ENCODE results near the gene ARID1B.

Gene ARID1B

DNA sequence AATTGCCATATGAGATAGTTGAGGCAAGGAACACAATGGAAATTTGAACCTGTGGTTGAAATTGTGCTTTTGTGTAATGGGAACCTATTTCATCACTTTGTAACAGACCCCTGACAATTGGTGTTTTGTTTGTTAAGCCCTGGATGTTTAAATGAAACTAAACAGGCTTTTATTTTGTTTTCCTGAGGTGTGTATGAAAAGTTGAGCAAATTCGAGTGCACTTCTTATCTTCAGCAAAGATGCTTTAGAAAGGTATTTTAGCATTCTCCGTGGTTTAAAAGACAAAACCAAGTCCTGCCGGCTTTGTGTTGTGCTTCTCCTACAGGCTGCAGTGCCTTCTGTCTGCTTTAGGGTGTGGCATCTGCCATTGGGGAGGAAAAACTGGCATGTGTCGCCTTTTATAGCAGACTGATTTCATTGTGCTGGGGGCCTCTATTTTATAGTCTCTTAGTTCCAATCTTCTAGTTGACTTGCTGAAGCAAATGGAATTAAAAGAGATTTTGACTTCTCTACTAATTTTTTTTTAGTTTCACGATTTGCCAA lies 2.2 kb upstream of the ARID1B start:
- no peak for DNase-seq

DNA sequence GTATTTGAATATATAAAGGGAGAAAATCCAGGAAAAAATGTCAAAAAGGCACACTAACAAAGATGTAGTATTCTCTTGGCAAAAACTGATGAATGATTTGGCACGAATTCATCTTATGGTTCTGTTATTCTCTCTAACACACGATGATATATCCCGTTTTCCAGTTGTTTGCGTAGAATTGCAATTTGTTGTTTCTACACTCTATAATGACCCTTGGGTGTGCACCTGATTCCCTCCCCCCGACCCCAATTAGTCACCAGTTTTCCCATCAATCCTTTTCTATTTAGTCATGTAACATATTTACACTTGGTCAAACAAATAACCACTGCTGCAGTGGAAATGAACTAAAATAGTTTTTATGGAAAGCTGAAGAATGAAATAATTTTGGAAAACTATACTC lies 1.5 kb upstream of the ARID1B start:
- no peak for DNase-seq

DNA sequence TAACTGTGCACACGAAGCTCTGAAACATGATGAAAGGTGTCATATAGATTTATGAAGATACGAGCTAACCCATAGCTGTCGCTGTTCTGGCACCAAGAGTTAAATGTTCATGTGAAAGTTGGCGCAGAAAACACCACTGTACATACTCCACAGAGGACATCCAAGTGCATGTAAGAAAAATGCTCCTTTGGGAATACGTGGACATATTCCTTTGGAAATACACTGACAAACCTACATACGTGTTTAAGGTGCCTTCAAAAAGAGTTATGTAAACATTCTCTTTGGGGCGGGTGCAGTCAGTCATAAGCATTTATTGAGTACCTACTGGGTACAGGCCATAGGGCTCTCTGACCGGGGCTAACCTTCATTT lies 723 bp upstream of the ARID1B start:
- DNase-seq, result peak; percentile 56

DNA sequence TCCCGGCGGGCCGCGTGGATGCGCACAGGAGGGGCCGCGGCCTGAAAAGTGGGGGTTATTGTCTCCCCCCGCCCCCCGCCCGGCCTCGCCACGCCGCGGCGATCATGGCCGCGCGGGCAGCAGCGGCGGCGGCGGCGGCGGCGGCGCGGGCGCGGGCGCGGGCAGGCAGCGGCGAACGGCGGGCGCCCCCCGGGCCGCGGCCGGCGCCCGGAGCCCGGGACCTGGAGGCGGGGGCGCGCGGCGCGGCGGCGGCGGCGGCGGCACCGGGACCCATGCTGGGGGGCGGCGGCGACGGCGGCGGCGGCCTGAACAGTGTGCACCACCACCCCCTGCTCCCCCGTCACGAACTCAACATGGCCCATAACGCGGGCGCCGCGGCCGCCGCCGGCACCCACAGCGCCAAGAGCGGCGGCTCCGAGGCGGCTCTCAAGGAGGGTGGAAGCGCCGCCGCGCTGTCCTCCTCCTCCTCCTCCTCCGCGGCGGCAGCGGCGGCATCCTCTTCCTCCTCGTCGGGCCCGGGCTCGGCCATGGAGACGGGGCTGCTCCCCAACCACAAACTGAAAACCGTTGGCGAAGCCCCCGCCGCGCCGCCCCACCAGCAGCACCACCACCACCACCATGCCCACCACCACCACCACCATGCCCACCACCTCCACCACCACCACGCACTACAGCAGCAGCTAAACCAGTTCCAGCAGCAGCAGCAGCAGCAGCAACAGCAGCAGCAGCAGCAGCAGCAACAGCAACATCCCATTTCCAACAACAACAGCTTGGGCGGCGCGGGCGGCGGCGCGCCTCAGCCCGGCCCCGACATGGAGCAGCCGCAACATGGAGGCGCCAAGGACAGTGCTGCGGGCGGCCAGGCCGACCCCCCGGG lies 637 bp downstream of the ARID1B start:
- peak; percentile 71 for DNase-seq

DNA sequence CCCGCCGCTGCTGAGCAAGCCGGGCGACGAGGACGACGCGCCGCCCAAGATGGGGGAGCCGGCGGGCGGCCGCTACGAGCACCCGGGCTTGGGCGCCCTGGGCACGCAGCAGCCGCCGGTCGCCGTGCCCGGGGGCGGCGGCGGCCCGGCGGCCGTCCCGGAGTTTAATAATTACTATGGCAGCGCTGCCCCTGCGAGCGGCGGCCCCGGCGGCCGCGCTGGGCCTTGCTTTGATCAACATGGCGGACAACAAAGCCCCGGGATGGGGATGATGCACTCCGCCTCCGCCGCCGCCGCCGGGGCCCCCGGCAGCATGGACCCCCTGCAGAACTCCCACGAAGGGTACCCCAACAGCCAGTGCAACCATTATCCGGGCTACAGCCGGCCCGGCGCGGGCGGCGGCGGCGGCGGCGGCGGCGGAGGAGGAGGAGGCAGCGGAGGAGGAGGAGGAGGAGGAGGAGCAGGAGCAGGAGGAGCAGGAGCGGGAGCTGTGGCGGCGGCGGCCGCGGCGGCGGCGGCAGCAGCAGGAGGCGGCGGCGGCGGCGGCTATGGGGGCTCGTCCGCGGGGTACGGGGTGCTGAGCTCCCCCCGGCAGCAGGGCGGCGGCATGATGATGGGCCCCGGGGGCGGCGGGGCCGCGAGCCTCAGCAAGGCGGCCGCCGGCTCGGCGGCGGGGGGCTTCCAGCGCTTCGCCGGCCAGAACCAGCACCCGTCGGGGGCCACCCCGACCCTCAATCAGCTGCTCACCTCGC lies 1.5 kb downstream of the ARID1B start:
- peak; percentile 48 for DNase-seq

DNA sequence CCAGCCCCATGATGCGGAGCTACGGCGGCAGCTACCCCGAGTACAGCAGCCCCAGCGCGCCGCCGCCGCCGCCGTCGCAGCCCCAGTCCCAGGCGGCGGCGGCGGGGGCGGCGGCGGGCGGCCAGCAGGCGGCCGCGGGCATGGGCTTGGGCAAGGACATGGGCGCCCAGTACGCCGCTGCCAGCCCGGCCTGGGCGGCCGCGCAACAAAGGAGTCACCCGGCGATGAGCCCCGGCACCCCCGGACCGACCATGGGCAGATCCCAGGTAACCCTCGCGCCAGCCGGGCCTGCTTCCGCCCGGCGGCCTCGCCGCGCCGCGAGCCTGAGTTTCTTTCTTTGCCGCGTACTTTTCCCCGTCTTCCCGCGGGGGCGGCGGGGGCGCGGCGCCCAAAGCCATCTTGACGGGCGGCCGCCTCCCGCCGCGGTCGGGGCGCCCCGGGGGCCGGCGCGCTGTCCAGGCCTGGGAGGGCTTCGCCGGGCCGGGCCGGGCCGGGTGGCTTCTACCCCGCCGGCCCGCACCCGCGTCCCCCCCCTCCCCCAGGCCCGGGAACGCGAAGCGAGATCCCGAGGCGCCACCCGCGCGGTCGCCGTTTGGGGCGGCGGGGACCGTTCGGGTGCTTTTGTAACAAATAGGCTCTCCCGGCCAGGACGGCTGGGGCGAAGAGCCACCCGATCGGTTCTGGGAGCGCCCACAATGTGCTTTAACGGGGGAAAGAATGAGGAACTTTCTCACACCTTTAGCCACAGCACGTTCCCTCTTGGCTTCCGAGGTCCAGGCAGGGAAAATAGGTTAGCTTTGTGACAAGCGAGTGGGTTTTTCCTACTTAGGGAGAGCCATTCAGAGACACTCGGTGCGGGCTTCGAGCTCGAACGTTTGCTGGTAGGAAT lies 2.3 kb downstream of the ARID1B start:
- DNase-seq, result peak; percentile 42

DNA sequence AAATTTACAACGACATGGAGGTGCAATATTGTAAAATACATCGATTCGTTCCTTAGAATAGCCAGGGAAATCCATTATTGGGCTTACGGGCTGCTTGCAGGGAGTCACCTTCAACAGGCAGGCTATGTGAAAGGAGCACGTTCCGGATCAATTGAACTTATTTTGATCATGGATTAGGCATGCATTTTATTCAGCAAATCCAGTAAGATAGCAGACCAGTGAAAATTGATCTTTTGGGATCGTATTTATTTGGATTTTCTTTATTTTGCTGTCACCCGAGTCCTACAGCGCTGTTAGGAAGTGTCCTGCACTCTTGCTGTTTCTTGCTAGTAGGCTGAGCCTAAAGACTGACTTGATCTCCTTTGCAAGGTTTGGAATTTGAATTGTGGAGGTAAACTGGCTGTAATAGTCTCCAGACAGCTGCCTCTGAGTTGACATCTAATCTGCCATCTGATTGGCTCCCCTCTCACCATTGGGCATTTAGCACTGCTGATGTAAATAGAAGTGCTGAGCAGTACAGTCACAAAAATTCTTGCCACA lies 3.0 kb downstream of the ARID1B start:
- DNase-seq, result peak; percentile 83

DNA sequence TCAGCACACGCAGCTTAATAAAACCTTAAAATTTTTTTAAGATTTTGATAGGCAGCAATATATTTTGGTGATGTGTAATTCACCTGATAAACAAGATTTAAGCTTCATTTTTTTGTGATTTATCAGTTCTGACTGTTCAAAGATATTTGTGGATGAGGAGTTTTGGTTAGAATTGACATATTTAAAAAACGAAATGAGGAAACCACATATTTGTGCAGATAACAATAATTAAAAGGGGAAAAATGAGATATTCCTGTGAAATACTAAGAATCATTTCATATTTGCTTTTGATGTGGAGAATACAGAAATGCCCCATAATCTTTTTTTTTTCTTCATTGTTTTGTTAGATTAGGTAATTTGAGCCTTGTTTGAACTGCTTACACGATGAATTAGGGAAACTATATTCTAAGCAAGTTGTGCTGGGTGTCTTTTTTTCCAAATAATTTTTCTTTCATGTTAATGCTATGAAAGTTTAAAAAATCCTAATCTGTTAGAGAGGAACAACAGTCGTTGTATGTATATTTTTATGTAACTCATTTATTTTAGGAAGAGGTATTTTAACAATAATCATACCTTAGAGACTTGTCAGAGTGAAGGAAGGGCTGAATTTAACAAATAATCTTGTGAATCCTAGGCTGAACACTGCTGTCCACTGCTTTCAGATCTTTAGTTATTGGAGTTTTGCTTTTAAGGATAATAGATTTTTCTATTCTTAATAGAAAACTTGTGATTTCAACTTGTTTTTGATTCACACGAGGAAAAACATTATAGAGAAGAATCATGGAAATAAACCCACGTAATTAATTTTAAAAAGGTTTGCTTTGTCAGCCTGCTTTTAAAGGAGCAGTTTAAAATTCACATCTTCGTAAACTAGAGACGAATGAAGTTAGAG lies 4.0 kb downstream of the ARID1B start:
- no peak for DNase-seq

DNA sequence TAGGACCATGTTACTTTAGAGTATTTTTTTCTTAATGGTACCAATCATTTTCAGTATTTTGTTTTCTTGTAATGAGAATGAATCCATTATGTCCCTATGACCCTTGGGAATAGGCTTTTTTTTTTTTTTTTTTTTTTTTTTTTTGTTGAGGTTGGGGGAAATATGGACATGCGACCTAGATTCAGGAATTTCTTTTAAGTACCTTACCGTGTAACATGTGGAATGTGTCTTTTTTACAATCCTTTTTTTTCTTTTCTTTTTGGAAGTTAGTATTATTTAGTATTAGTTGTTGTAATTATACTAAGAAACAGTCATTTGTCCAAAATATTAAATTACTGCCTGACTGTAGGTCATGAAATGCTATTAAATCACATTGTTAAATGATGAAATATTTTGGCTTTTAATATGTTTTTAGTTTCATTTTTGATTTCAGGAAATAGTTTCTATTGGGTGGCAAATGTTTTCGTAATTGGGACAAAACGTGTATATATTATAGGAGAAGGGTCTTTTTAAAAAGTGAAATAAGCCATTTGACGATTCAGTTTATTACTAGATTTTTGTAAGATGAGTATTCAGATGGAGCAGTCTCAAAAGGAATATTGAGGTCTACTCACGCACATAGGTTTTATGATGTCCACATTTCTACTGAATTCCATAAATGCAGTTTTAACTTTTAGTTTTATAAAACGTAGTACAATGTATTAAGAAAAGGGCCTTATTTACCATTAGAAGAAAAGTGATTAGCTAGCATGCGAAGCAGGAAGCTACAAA lies 4.9 kb downstream of the ARID1B start:
- DNase-seq, result peak; percentile 38

DNA sequence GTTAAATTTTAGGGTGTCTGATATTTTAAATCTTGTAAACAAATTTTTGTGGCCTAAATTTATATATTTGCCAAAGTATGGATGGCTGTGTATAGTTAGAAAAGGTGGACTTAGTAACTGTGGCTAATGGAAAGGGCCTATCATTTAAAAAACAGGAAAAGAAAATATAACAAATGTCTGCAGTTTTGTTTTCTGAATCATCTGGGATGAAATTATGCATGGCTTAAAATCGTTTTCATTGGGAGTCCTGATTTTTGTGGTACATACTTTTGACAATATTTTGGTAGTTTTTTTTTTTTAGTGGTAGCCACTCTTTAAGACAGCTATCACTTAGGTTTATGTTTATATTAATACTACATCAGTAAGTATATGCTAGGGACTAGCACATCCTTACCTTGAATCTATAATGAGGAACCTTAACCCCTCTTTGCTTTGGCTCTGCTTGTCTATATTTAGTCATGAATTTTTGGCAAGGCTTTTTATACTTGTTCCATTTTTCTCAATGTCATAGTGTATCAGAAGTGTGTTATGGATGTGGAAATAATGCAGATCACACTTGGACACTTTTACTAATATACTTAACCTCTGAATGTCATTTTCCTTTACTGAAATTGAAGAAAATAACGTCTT lies 5.6 kb downstream of the ARID1B start:
- DNase-seq, result no peak

DNA sequence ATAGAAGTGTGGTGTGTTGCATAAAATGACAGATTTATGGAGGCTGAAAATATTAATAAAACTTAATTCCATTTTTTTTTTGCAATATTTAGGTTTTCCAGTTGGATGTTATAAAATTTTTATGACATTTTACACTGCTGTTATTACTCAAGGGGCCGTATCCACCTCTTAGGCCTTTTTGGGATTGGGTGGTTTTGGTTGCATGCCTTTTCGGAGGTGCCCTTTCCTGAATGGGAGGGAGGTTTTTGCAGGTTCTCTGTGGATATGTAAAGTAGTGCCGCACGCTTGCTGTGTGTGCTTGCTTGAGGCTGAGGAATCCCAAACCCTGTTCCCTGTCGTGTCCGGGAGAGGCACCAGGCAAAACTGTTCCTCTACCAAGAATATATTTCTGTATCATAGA lies 6.8 kb downstream of the ARID1B start:
- no peak for DNase-seq

DNA sequence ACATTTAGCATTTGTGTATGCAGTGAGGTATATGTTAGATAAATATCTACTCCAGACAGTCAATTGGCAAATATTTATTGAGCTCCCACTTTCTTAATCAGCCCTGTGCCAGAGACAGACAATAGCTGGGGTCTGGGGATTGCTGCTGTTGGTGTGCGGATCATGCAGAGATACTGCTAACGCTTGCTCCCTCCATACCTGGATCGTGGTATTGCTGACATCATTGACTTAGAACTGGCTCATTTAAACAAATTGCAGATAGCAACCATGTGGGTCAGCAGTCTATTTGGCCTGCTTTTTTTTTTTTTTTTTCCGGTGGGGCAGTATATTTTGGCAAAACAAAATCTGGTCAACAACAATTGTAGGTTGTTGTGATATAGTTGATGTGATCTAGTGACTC lies 9.5 kb downstream of the ARID1B start:
- DNase-seq, result no peak

DNA sequence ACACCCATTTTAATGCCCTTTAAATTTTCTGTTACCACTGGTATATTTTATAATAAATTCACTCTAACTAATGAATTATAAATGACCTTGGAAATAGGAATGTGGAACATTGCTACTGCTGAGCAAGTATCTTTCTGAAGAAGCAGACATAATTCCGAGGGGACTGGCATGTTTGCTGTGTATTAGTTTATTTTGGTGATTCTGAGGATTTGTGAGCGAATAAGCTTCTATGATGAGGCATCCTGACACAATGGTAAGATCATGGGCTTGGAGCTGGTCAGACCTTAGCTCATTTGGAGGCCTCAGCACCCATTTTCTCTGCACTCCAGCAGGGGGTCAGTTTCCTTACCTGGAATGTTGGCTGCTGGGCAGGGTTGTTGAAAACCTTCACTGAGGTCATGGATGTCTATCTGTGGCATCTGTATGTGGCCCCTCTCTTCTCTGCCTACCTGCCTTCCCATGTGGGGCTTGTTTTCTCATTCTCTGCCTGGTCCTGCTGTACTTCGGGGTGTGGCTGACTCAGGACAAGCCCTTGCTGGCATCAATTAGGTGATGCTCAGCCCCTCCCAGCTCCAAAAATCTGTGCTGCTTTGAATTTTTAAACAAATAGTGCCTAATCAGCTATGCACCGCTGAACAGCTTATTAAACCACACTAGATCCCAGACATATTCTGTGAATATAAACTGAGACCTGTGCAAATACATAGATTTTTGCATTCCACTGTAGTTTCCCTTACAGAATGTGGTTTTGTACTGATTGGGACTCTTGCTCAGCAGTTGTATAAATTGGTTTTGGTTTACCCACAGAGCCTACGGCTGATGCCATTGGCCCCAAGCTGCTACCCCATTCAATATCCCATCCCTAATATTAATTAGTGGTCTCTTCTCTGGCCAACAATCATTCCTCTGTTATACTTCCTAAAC lies 10.7 kb downstream of the ARID1B start:
- DNase-seq, result no peak

DNA sequence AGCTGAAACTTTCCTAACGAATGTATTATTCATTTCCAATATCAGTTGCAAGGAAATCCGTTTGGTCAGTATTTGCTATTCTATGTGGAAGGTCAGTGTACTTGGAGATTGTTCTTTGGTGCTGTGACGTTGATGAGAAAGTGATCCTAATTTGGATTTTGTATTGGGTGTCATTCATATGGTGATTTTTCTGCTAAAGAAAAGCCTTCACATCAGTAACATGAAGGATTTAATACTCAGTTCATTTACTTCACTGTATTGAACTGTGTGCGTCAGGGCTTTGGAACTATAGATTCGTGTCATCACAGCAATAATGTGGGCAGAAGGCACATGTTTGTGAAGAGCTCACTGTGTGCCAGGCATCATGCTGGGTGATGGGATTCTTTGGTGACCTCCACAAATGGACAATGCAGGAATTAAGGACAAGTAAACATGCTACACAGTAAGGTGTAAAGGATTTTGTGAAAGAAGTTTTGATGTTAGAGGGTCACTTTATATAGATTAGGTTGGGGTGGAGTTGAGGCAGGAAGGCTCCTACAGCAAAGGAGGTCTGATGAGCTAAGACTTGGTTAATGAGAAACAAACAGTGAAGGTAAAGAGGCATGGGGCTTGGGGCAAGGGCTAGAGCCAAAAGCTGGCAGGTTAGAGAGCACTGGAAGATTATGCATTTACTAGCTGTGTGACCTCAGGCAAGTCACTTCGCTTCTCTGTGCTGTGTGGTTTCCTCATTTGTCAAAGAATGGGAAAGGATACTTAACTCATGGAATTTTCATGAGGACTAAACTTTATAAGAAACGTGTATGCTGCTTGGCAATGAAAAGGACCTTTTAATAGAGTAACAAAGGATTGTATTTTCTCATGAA lies 12.1 kb downstream of the ARID1B start:
- no peak for DNase-seq

DNA sequence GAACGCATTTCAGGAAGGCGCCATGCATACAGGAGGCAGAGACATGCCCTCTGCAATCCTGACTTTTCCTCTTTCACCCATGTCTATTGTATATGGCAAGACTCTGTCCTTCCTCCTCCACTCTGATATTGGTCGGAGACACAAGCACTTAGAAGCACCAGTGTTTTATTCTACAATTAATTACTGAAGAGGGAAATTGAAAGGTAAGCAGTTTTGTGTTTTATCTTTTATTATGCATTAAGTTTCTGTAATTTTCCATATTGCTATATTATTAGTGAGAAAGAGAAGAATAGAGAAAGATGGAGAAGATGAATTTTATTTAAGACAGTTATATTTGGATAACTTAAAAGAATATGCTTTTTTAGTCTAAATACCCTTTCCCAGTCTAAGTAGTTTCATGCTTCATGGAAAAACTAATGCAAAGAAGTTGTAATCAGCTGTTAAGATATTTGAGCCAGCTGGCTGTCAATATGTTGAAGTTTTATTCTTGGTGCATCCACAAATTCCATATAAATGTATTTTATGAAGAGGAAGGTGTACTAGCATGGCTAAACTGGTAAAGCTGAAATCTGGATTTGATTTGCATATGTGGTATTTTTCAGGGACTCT lies 13.6 kb downstream of the ARID1B start:
- no peak for DNase-seq

DNA sequence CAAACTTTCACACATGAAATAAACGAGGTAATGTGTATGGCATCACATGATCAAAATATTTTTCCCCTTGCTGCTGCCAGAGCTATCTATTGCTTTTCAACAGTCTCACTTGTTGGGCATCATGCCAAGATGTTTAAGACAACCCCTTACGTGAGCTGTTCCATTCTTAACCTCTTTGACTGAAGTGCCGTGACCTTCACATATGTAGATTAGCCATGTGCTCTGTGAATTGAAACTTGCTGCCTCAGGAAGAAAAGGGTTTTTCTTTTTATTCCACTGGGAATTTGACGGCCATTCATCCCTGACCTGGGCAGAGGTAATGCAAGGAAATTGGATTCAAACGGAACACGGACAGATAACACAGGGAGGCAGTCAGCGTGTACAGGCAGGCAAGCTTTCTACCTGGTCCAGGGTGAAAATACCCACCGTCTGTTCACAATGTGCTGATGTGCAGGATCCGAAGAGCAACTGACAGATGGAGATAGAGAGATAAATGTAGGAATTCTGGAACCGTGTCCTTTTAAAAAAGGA lies 14.2 kb downstream of the ARID1B start:
- DNase-seq, result peak; percentile 44

DNA sequence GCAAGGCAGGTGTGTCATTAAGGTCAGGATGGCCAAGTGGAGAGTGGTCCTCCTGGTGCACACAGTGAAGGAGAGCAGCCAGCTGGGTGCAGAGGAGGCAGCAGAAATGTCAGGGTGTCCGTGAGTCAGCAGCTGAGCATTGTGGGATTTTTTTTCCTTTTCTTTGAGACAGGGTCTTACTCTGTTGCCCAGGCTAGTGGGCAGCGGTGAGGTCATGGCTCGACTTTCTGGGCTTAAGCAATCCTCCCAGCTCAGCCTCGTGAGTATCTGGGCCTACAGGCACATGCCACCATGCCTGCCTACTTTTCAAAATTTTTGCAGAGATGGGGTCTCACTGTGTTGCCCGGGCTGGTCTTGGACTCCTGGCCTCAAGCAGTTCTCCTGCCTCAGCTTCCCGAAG lies 16.0 kb downstream of the ARID1B start:
- no peak for DNase-seq

Measured in CD4-positive, alpha-beta T cell treated with Interleukin-21 for 1 hour (primary cell).